Lower leg skin (tissue), 3 donors: ENCODE measurements around the gene COL27A1.

ENCODE experiments used
- POLR2A ChIP-seq, 2 donors: fragments of 450-650 bp; IDR thresholded peaks; one replicate each; pipeline ENCODE4 v1.6.1; 2016 to 2017; ENCODE audit warnings: antibody characterized with exemption in 2 of 2, mild to moderate bottlenecking in 1 of 2, moderate library complexity in 1 of 2
- TF ChIP-seq, protein P1 (sequence below), 3 donors: fragments of 450-650 bp; IDR thresholded peaks; one replicate each; pipeline ENCODE4 v1.5.1; 2016; ENCODE audit warnings: antibody characterized with exemption in 3 of 3, mild to moderate bottlenecking in 3 of 3, moderate library complexity in 2 of 3

DNA sequence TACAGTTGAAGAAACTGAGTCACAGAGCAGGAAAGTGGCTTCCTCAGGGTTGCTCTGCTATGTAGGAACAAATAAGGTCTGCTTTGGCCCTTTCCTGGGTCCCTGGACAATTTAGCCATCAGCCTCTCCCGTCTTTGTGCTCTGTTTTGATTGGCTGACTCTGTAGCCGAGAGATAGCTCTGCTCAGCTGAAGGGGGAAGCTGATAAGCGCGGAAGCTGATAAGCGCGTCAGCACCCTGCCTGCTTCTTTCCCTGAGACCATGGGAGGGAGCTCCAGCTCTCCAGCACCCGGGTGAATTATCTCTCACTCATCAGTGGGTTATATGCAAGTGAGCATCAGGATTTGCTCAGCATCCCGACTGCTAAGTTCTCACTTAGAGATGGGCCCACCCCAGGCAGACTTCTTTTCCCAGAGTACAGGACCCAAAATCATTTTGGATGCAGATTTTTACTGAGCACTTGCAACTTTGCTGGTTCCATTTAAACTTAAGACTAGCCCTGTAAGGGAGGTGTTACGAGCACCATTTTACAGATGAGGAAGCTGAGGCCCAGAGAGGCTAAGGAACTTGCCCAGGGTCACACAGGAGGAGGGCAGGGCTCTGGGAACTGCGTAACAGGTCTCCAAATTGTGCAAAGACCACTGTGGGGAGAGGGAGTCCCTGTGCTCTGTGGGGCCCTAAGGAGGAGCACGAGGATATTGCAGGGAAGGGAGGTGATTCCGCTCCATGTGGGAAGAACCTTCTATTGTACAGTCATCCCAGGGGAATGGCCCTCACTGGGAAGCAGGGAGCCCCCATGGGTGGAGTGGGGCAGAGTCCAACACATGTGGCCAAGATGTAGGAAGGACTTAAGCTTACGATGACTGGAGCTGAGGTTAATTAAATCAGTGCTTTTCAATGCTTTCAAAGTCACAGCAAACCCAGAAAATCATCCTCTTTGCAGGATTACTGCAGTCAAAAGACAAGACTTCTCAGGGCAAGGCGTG, 83.8 kb downstream of the COL27A1 start:
- TF ChIP-seq, protein P1, sequence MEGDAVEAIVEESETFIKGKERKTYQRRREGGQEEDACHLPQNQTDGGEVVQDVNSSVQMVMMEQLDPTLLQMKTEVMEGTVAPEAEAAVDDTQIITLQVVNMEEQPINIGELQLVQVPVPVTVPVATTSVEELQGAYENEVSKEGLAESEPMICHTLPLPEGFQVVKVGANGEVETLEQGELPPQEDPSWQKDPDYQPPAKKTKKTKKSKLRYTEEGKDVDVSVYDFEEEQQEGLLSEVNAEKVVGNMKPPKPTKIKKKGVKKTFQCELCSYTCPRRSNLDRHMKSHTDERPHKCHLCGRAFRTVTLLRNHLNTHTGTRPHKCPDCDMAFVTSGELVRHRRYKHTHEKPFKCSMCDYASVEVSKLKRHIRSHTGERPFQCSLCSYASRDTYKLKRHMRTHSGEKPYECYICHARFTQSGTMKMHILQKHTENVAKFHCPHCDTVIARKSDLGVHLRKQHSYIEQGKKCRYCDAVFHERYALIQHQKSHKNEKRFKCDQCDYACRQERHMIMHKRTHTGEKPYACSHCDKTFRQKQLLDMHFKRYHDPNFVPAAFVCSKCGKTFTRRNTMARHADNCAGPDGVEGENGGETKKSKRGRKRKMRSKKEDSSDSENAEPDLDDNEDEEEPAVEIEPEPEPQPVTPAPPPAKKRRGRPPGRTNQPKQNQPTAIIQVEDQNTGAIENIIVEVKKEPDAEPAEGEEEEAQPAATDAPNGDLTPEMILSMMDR (IDR thresholded peaks at IDR 0.05), result no peak
- TF ChIP-seq POLR2A (IDR thresholded peaks at IDR 0.05), result no peak
